HG03064 (cell line): Measurements from ENCODE around the gene DUSP2.

ENCODE experiments used
- ATAC-seq: cut with Tn5 transposase; IDR thresholded peaks from one replicate; pipeline ENCODE4 v1.9.1; 2021; ENCODE audit warnings: low read depth; ENCODE audit not compliant: unreplicated experiment

DUSP2 gene

DNA sequence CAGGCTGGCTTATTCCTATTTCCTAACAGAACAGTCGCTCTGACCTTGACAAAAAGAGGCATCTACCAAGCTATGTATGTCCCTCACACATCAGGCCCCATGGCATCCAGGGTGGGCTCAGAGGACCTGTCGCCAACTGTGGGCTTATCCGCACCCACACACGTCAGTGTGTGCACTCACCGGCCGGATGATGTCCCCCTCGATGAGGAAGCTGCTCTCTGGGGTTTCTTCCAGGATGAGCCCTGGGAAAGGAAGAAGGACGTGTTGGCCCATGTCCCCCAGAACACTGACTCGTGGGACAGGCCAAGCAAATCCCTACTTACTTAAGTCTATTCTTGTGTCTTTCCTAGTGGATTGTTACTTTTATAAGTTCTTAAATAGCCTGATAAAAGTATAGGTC is 10.1 kb downstream of the DUSP2 start:
- ATAC-seq, result no peak

DNA sequence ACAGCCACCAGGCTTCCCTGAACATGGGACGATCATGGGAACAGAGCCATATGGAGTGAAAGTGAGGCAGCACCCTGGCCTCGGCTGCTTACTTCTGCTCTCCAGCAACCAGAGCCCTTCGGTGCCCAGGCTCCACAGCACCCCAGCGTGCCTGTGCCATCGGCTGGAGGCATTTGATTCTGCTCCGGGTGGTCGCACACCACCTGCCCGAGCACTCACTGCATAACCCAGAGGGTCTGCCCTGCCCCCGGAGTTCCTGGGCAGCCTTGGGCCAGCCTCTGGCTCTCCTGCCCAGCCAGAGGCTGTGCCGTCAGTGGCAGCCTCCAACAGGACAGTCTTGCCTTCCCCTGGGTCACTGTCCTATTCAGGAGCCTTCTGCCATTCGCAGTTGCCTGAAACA is 10.8 kb downstream of the DUSP2 start:
- ATAC-seq, result no peak

DNA sequence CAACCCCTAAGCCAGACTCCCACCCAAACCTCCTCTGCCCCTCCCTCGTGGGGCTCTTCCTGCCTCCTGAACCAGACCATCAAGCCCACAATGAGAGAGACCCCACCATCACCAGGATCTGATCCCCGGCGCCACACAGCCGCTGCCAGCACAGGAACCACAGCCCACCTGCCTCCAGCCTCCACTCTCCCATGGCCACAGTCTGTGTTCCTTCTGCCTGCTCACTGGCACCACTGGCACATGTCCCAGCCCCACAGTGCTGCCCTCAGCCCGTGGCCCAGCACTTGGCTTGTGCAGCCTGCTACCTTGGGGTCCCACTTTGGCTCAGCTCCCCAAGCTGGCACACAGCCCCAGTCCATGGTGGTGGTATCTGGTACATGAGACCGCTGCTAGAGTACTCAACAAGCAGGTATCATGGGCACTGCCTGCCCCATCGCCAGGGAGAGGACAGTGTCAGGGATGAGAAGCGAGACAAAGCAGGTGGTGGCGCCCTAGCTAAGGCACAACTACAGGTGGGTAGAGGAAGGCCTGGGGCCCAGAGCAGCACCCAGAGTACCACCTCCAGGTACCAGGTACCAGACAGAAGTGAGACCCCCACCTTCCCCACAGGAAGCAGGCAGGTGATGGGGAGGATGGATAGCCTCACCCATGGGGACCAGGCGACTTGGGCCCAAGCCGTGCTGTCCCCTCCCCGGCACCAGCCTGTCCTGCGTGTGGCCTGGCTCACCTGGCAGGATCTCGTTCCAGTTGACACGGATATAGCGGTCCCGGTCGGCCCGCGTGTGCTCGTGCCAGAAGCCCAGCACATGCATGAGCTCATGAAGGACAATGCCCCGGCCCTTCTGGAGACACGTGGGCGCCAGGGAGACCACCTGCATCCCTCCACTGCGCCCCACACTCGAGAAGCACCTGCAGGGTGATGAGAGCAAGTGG is 13.2 kb downstream of the DUSP2 start:
- ATAC-seq, result no peak

DNA sequence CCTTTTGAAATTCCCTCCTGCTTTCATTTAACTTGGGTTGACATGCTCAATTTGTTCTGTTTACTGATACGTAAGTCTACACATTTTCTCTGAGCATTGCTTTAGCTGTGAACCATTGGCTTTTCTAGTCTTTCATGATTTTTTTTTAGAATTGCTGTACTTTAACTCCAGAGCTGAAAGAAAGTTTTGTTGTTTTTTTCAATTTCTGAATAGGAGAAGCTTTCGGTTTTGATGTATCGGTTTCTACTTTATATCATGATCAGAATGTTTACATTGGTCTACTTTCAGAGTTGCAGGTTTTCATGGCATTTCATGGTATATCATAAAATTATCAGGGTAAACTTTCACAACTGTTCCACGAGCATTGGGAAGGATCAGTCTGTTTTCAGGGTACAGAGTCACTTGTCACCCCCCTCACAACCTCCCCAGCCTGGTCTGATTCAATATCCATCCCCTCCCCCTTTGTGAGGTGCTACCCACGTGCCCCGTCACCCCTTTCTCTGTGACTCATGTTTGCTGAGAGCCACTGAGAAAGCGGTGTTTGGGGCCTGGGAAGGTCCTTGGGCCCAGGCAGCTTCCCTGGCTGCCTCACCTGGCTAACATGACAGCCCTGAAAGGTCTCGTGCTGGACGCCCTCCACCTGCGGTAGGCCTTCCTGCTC is 14.0 kb downstream of the DUSP2 start:
- no peak for ATAC-seq

GRCh38 chr2:96130483-96130882 is 14.8 kb downstream of the DUSP2 start:
- ATAC-seq, result no peak

DNA sequence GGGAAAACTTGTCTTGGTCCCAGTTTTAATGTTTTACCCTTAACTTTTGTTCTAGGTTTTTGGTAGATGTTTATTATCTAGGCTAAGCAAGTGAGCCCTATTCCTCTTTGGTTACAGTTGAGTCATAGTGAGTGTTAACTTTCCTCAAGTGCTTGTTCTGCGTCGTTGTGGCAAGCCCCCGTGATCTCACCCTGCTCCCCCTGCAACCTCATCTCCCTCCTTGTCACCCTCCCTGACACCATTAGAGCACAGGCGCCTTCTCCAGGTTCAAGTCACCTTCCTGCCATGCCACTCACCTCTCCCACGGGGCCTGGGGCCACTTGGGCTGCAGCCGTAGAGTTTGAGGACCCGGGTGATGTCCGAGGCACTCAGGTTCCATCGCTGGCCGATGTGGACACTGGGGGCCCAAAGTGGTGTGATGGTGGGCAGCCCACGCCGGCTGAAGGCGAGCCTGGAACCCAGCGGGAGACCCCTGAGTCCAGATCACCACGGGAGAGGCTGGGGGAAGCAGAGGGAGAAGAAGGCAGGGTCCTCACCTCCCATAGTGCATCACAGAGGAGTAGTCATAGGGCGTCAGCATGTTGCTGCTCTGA is 15.6 kb downstream of the DUSP2 start:
- no peak for ATAC-seq

- ATAC-seq, result no peak
Measured at GRCh38 chr2:96128456-96128855, 16.8 kb downstream of the DUSP2 start.

DNA sequence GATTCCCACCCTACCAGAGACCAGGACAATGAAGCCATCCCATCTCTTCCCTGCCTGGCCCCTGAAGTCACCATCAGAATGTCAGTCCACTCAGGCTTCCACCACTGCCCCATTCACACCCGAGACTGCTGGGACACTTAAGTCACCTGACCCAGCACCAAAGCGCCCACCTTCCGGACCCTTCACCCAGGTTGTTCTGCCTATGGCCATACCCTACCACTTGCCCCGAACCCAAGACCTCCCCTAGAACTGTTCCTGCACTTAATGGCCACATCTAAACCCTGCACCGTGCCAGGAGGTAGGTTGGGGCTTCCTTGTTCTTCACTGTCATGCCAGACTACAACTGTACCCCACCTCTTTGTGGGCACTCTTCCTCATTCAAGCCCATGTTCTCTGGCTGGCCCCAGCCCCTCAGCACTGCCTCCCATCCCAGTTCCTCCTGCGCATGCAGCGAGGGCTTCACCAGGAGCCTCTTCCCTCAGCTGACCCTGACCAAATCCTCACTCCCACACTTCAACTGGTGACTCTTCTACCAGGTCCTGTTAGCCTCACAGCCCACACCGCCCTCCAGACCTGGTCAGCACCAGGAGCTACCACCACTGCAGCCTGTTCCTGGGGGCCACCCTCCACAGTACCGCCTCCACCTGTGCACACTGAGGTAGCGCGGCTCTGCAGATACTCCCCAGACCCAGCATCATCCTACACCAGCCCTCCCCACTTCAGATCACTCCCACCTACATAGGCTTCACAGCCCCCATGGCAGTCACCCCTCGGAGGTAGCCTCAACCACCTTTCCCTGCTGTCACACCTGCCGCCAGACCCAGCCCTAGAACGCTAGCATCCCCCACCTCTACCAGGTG is 20.6 kb downstream of the DUSP2 start:
- ATAC-seq, result no peak

DNA sequence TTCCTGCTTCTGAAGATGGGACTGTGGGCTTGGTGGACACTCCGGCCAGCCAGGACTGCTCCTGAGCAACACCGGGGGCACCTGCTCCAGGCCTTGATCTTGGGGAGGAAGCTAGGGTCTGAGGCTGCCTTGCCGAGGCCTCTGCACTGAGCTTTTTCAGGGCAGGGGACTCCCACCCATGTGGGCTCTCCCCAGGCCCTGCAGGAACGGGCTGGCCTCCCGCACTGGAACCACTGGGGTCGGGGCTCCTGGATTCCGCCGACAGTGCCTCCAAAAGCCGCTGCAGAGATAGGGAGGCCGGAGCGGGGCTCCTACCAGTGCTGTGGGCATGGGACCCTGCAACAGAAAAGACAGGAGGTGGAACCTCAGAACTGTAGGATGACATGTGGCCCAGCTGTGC is 21.3 kb downstream of the DUSP2 start:
- no peak for ATAC-seq

DNA sequence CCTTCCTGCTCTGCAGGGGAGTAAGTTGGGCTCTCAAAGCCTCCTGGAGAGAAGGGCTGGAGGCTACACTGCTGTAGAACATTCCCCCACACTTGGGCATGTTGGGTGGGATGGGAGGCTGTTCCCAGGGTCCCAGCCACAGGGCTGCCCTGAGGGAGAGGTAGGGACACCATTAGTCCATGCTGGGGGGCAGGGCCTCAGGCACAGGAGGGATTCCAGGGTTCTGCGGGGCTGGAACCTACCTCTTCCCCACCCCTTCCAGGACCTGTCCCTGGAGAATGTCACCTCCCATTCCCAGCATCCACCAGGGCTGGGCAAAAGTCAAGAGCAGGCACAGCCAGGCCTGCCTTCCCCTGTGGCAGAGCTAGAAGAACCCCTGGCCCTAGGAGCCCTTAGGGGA is 21.9 kb downstream of the DUSP2 start:
- ATAC-seq, result no peak

DNA sequence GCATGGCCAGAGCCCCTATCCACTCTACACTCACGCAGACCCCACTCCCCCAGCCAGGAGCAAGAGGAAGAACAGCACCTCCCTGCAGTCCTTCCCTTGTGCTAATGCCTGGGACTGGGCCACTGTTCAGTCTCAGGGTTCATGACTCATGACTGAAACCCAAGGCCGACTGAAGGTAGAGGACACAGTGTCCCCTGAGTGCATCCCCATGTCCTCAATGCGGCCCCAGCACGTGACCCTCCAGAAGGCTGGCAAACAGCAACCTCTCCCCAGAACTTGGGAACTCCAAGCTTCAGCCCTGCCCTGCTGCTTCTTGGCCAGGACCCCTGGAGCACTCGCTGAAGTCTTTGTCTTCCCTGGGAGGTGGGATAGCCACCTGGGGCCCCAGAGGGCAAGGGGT is 22.8 kb downstream of the DUSP2 start:
- no peak for ATAC-seq

DNA sequence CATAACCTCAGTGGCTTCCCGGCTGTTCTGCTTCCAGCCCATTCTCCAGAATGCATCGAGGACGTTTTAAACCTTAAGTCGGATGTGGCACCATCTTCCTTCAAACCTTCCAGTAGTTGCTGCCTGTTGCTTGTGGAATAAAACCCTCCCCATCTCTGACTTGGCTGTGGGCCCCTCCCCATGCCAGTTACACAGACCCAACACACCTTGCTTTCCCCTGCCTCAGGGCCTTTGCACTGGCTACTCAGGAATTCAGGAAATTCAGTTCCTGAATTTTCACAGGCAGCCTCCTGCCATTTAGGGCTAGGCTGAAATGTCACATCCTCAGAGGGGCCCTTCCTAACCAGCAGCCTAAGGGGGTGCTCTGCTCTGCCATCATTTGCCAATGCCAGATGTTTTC is 23.8 kb downstream of the DUSP2 start:
- no peak for ATAC-seq

- no peak for ATAC-seq
Measured at GRCh38 chr2:96120991-96121390, 24.2 kb downstream of the DUSP2 start.

DNA sequence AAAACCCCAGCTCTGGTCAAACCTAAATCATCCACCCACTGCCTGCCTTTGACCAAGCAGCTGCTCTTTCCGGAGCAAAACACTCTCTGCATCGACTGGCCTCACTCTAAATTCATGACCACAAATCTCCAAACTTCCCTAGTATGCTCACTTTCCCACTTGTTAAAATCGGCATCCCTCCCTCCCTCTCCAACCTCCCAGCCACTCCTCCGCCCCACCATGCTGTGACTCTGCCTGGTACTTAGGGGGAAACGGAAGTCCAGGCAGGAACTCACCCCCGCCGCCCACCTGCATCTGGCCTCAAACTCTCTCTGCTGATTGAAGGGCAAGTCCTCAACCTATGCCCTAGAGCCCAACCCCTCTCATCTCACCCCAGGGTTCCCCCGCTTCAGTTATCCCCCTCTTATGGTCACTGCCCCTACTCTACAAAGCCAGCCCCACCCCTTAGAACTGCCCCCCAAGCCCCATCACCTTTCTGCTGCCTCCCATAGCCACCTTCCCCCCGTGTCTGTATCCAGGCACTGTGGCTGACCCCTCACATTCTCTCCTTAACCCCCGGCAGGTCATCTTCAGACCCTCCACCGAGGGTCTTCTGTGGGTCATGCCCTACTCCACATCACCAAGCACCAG is 25.0 kb downstream of the DUSP2 start:
- ATAC-seq, result no peak

GRCh38 chr2:96119389-96119751 is 25.9 kb downstream of the DUSP2 start:
- ATAC-seq, result no peak

DNA sequence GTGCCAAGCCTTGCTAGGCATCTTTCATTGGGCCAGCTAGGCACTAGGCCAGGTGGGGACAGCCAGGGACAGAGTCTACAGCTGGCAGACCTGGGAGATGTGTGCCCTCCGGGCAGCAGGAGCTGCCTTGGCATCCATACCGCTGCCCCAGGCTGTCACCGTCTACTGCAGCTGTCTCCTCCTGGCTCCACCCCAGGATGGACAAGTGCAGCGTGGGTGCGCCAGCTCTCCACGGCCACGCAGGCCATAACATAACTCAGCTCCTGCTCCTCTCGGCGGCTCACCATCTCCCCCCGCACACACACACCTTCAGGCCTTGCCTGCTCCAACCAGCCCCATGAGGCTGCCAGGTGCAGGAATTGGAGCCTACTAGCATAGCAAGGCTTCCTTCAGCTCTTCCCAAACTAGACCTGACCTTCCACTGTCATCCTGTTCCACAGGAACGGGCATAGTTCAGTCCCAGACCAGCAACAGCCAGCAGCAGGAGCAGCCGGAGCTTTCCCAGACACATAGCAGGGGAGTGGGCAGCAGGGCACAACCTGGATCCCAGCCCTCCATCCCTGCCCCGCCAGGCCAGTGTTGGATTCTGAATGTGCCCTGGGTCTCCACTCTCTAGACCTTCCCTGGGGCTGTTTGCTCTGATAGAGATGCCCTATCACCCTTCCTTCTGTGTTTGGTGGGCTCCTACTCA is 26.4 kb downstream of the DUSP2 start:
- no peak for ATAC-seq

- no peak for ATAC-seq
Measured at GRCh38 chr2:96117701-96118588, 27.3 kb downstream of the DUSP2 start.

DNA sequence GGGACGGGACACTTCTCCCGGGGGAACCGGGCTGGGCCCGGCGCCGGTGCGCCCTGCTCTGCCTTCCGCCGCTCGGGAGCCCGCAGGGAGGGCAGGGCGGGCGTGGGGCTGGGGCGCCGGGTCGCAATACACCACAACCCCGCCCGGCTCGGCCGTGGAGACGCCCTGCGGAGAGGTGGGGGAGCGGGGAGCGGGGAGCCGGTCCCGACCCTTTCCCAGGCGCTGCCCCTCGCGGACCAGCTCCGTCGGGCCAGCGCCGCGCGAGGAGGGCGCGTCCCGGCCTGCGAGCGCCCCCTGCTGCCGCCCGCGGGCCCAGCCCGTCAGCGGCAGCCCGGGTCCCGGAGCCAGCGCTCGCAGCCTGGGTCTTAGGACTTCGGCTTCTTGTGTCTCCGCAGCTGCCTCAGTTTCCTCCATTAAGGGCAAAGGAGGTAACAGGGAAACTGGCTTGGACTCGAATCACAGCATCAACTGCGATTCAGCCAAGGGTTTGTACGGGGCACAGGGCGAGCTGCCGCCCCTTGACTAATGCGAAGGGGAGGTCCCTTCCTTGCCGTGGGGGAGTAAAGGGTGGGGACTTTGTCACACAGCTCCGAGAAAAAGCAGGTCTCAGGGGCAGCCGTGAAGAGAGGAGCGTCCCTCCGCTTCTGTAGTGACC is 28.2 kb downstream of the DUSP2 start:
- peak; percentile 74 for ATAC-seq
